ENCODE results near the gene CPT1A.
A peak's percentile ranks its signal among the peaks of the same experiment; 100 is the strongest.

CPT1A gene

GRCh38 chr11:68798221-68798813 lies 43.4 kb downstream of the CPT1A start:
- DNase-seq (ENCODE audit: low read depth in 2 of 2), result peak; percentile 3 to 21

GRCh38 chr11:68796801-68797200 lies 44.9 kb downstream of the CPT1A start:
- DNase-seq (ENCODE audit: low read depth in 2 of 2), result no peak

- no peak for DNase-seq (ENCODE audit: low read depth in 2 of 2)
Measured at GRCh38 chr11:68792400-68792966, 49.2 kb downstream of the CPT1A start.

DNA sequence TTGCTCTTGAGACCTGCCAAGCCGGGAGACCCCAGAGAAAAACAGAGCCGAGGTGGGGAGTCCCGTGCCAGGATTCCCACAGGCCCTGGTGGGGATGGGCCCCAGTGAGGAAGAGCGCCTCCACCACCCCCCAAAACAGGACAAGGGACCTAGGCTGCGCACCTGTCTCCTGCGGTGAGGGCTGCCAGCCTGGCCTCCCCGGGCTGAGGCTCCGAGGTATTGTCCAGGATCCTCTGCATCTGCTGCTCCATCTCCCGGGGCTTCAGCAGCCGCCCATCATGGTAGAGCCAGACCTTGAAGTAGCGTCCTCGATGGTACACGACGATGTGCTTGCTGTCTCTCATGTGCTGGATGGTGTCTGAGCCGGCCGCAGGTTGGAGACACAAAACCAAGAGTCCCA lies 57.1 kb downstream of the CPT1A start:
- DNase-seq (ENCODE audit: low read depth in 2 of 2), result no peak

GRCh38 chr11:68783216-68783821 lies 58.4 kb downstream of the CPT1A start:
- DNase-seq (ENCODE audit: low read depth in 2 of 2), result no peak

GRCh38 chr11:68782711-68783110 lies 59.0 kb downstream of the CPT1A start:
- DNase-seq (ENCODE audit: low read depth in 2 of 2), result no peak

- DNase-seq (ENCODE audit: low read depth in 2 of 2), result no peak
Measured at GRCh38 chr11:68780829-68781228, 60.9 kb downstream of the CPT1A start.

- no peak for DNase-seq (ENCODE audit: low read depth in 2 of 2)
Measured at GRCh38 chr11:68778205-68778604, 63.5 kb downstream of the CPT1A start.

DNA sequence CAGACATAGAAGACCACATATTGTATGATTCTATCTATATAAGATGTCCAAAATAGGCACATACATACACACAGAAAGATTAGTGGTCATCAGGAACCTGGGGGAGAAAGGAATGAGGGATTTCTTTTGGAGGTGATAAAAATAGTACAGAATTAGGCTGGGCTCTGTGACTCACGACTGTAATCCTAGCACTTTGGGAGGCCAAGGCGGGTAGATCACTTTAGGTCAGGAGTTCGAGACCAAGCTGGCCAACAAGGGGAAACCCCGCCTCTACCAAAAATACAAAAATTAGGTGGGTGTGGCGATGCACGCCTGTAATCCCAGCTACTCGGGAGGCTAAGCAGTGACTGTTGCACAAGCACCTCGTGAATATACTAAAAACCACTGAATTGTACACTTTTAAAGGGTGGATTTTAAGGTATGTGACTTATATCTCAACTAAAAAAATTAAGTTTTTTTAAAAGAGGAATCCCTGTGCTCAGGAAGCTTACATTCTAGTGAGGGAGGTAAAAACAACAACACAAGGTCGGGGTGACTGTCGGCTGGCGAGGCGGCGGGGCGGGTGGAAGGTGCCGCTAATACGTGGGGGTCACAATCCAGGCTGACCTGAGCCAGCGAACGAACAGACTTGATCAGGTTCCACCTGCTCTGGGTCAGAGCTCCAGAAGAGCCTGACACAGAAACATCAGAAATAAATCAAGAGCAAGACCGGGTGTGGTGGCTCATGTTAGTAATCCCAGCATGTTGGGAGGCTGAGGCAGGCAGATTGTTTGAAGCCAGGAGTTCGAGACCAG lies 65.1 kb downstream of the CPT1A start:
- DNase-seq (ENCODE audit: low read depth in 2 of 2), result no peak

DNA sequence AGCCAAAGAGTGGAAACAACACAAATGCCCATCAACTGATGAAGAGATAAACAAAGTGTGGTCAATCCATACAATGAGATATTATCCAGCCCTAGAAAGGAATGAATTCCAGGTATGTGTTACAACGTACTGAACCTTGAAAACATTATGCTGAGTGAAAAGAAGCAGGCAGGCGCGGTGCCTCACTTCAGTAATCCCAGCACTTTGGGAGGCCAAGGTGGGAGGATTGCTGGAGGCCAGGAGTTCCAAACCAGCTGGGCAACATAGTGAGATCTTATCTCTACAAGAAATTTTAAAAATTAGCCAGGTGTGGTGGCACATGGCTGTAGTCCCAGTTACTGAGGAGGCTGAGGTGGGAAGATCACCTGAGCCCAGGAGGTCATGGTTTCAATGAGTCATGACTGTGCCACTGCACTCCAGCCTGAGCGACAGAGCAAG lies 65.7 kb downstream of the CPT1A start:
- DNase-seq (ENCODE audit: low read depth in 2 of 2), result no peak

DNA sequence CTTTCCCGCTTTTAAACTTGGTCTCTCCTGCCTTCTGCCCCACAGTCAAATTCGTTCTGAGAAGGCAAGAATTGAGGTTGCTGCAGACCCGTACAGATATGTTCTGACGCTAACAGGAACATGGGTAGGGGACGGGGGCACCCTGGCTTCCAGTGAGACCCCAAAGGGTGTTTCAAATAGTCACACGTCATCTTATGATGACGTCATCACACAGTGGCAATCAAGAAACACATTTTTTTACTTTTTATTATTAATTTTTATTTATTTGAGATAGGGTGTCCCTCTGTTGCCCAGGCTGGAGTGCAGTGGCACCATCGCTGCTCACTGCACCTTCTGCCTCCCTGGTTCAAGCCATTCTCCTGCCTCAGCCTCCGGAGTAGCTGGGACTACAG lies 67.5 kb downstream of the CPT1A start:
- no peak for DNase-seq (ENCODE audit: low read depth in 2 of 2)

- no peak for DNase-seq (ENCODE audit: low read depth in 2 of 2)
Measured at GRCh38 chr11:68773521-68774193, 68.1 kb downstream of the CPT1A start.

- DNase-seq (ENCODE audit: low read depth in 2 of 2), result no peak
Measured at GRCh38 chr11:68772936-68773335, 68.8 kb downstream of the CPT1A start.

DNA sequence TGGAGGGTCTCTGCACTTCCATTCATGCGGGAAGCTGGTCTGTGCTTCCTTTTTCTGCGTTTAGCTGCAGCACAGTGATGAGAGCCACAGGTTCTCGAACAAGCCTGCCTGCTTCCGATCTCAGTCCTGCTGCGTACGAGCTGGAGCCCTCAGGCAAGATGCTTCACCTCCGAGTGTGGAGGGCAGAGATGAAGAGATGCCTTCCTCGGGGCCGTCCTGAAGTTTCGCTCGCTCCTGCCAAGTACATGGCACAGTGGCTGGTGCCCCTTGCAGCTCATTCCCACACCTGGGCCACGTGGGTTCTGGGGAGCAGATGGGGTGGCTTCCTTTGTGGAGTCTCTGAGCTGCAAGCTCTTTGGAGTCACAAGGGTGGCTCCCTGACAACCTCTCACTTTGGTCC lies 70.9 kb downstream of the CPT1A start:
- no peak for DNase-seq (ENCODE audit: low read depth in 2 of 2)

DNA sequence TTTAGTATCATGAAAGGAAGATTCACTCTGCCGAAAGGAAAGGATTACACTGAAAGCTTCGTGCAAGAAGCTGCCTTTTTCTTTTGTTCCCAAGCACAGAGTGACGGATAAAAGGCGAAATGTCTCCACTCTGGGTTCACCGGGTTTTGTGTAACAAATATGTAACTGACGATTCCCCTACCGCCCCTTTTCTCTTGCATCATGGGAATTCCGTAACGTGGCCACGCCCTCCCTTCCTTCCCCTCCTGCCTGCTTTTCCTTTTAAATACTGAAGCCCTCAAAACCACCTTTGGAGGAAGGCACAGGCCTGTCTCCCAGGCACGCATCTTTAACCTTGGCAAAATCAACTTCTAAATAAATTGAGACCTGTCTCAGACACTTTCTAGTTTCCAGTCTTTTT lies 74.0 kb downstream of the CPT1A start:
- DNase-seq (ENCODE audit: low read depth in 2 of 2), result no peak

GRCh38 chr11:68766786-68767185 lies 74.9 kb downstream of the CPT1A start:
- no peak for DNase-seq (ENCODE audit: low read depth in 2 of 2)

DNA sequence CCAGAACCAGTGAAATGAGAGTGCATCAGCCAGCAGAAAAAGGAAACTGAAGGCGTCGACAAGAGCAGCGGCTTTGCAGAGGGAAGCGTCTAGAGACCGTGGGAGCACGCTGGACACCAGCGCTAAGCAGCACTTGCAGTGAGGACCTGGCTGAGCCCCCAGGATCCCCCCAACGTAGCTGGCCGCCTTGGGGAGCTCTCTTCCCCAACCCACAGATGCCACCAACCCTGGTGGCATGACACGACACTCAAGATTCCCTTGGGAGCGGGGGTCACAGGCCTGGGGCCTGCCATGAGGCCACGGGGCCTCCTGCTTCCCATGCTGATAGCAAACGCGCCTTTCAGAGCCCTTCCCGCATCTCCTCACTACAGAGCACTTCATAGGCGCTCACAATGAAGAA lies 77.0 kb downstream of the CPT1A start:
- no peak for DNase-seq (ENCODE audit: low read depth in 2 of 2)

DNA sequence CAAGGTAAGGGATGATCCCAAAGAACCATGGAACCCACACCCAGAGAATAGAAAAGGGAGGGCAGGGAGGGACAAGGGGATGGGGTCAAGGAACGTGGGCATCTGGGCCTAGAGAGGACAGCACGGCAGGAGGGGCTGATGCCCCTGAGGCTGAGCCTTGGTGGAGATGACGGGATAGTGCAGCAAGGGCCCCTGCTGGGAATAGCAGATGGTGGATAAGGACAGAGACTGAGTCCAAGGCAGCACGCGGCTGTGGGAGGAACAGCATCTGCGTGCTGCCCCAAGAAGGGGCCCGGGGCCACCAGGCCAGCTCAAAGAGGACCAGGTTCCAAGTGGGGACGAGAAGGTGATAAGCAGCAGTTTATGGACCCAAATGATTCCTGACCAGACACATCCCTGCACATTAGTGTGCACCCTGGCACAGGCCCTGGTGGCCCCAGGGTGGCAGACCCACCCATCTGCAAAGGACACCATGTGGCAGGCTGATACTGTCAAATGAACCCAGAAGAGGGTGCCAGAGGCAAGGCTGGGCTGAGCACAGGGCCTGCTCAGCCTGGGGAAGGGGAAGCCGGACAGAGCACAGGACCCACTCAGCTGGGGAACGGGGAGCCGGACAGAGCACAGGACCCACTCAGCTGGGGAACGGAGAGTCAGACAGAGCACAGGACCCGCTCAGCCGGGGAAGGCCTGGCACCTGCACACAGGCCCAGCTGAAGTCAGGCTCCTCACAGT lies 77.6 kb downstream of the CPT1A start:
- DNase-seq (ENCODE audit: low read depth in 2 of 2), result no peak

- no peak for DNase-seq (ENCODE audit: low read depth in 2 of 2)
Measured at GRCh38 chr11:68763181-68763721, 78.5 kb downstream of the CPT1A start.

DNA sequence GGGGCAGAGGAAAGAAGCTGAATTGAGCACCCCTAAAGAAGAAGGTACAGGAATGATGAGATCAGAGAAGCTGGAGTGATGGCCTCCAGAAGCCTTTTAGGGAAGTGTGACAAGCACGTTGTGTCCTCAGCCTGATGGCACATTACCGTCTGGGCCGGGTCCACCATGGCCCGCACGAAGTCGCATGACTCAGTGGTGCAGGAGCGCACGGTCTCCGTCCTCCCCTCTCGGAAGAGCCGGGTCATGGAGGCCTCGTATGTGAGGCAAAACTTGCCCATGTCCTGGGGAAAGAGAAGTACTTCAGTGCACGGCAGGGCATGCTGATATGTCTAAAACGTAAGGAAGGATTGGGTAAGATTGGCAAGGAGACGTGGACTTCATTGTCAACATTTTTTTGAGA lies 79.2 kb downstream of the CPT1A start:
- no peak for DNase-seq (ENCODE audit: low read depth in 2 of 2)

DNA sequence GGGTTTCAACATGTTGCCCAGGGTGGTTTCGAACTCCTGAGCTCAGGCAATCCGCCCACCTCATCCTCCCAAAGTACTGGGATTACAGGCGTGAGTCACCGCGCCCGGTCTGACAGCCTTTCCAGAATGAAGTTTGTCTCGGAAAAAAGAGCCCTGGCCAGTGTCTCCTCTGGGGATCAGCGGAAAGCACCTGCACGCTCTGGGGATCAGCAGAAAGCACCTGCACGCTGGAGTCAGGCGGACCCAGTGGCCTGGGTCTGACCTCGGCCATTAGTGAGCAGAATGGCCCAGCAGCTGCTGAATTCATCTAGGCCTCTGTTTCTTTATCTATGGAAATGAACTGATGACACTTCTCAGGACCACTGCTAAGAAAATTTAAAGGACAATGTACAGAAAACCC lies 79.9 kb downstream of the CPT1A start:
- no peak for DNase-seq (ENCODE audit: low read depth in 2 of 2)

All from stimulated activated CD4-positive, alpha-beta T cell treated with anti-CD3 and anti-CD28 coated beads, Interleukin-1b, Interleukin-23, amount 100 ng/mL, for 1 hour (primary cell).